ENCODE results near the gene CHMP2A.

The CHMP2A gene

DNA sequence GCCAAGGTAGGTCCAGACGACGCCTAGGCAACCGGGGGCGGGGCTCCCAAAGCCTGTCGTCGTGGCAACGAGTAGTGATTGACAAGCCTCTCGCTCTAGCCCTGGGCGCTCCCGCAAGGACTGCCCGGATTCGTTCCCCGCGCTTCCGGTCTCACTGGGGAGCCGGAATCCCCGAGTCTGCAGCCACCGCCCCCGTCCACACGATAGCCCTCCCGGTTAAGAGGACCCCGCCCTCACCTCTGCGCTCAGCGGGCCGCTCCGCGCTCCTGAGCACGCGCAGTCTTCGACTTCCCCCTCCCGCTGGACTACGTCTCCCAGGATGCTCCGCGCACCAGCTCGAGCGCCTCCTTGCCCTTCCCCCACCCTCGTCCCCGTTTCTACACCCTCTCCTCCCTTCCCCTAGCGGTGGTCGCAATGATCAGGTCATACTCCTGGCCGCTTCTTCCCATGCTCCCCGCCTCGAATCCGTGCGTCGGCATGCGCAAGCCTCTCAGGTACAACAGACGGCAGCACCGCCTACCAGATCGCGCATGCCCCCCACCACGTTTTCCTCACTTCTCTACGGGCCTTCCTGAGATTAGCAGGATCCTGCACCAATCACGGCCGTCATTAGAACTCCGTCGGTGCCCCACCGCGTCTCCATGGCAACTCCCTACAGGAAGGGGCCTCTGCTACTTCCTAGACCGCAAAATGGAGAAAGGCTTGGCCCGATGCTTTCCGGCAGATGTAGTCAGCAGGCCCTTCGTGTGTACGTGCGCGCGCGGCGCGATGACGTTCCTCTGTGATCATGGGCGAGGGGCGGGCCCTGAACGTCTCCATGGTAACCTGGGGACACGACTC, 18.1 kb upstream of the CHMP2A start, which contains the start of gene MZF1 (continued):
- TF ChIP-seq, protein P1, sequence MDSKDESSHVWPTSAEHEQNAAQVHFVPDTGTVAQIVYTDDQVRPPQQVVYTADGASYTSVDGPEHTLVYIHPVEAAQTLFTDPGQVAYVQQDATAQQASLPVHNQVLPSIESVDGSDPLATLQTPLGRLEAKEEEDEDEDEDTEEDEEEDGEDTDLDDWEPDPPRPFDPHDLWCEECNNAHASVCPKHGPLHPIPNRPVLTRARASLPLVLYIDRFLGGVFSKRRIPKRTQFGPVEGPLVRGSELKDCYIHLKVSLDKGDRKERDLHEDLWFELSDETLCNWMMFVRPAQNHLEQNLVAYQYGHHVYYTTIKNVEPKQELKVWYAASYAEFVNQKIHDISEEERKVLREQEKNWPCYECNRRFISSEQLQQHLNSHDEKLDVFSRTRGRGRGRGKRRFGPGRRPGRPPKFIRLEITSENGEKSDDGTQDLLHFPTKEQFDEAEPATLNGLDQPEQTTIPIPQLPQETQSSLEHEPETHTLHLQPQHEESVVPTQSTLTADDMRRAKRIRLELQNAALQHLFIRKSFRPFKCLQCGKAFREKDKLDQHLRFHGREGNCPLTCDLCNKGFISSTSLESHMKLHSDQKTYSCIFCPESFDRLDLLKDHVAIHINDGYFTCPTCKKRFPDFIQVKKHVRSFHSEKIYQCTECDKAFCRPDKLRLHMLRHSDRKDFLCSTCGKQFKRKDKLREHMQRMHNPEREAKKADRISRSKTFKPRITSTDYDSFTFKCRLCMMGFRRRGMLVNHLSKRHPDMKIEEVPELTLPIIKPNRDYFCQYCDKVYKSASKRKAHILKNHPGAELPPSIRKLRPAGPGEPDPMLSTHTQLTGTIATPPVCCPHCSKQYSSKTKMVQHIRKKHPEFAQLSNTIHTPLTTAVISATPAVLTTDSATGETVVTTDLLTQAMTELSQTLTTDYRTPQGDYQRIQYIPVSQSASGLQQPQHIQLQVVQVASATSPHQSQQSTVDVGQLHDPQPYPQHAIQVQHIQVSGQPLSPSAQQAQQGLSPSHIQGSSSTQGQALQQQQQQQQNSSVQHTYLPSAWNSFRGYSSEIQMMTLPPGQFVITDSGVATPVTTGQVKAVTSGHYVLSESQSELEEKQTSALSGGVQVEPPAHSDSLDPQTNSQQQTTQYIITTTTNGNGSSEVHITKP (tag by site-specific recombination; IDR thresholded peaks at IDR 0.05) = no peak; the same call in 1 of the 2 replicates
- TF ChIP-seq, protein P2, sequence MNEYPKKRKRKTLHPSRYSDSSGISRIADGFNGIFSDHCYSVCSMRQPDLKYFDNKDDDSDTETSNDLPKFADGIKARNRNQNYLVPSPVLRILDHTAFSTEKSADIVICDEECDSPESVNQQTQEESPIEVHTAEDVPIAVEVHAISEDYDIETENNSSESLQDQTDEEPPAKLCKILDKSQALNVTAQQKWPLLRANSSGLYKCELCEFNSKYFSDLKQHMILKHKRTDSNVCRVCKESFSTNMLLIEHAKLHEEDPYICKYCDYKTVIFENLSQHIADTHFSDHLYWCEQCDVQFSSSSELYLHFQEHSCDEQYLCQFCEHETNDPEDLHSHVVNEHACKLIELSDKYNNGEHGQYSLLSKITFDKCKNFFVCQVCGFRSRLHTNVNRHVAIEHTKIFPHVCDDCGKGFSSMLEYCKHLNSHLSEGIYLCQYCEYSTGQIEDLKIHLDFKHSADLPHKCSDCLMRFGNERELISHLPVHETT (tag by site-specific recombination; IDR thresholded peaks at IDR 0.05) = peak; percentile 85
- TF ChIP-seq ZNF404 (tag by site-specific recombination; IDR thresholded peaks at IDR 0.05) (no peak), GFI1B (tag by site-specific recombination; IDR thresholded peaks at IDR 0.05) (no peak; the same call in 1 of the 2 replicates), OVOL3 (tag by site-specific recombination; IDR thresholded peaks at IDR 0.05) (0 out of 2 replicates have a peak, but pooled peaks have one; percentile 59), ZNF16 (tag by site-specific recombination; IDR thresholded peaks at IDR 0.05; ENCODE audit: low read depth) (no peak), BCL11B (tag by site-specific recombination; IDR thresholded peaks at IDR 0.05; ENCODE audit: low read depth) (no peak), ZNF324 (tag by site-specific recombination; IDR thresholded peaks at IDR 0.05) (peak; percentile 95), ZNF510 (tag by site-specific recombination; IDR thresholded peaks at IDR 0.05; ENCODE audit: insufficient replicate concordance) (no peak), ZNF664 (tag by site-specific recombination; IDR thresholded peaks at IDR 0.05) (no peak), ZNF626 (tag by site-specific recombination; IDR thresholded peaks at IDR 0.05) (no peak), KLF8 (tag by site-specific recombination; IDR thresholded peaks at IDR 0.05) (peak; percentile 93), ZFP3 (tag by site-specific recombination; IDR thresholded peaks at IDR 0.05; ENCODE audit: low read depth) (no peak), ZNF146 (tag by site-specific recombination; IDR thresholded peaks at IDR 0.05) (no peak)
- TF ChIP-seq, protein P3, sequence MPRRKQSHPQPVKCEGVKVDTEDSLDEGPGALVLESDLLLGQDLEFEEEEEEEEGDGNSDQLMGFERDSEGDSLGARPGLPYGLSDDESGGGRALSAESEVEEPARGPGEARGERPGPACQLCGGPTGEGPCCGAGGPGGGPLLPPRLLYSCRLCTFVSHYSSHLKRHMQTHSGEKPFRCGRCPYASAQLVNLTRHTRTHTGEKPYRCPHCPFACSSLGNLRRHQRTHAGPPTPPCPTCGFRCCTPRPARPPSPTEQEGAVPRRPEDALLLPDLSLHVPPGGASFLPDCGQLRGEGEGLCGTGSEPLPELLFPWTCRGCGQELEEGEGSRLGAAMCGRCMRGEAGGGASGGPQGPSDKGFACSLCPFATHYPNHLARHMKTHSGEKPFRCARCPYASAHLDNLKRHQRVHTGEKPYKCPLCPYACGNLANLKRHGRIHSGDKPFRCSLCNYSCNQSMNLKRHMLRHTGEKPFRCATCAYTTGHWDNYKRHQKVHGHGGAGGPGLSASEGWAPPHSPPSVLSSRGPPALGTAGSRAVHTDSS (tag by site-specific recombination; IDR thresholded peaks at IDR 0.05) = no peak
- TF ChIP-seq, protein P4, sequence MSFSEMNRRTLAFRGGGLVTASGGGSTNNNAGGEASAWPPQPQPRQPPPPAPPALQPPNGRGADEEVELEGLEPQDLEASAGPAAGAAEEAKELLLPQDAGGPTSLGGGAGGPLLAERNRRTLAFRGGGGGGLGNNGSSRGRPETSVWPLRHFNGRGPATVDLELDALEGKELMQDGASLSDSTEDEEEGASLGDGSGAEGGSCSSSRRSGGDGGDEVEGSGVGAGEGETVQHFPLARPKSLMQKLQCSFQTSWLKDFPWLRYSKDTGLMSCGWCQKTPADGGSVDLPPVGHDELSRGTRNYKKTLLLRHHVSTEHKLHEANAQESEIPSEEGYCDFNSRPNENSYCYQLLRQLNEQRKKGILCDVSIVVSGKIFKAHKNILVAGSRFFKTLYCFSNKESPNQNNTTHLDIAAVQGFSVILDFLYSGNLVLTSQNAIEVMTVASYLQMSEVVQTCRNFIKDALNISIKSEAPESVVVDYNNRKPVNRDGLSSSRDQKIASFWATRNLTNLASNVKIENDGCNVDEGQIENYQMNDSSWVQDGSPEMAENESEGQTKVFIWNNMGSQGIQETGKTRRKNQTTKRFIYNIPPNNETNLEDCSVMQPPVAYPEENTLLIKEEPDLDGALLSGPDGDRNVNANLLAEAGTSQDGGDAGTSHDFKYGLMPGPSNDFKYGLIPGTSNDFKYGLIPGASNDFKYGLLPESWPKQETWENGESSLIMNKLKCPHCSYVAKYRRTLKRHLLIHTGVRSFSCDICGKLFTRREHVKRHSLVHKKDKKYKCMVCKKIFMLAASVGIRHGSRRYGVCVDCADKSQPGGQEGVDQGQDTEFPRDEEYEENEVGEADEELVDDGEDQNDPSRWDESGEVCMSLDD (tag by site-specific recombination; IDR thresholded peaks at IDR 0.05) = peak; percentile 84
- TF ChIP-seq, protein P5, sequence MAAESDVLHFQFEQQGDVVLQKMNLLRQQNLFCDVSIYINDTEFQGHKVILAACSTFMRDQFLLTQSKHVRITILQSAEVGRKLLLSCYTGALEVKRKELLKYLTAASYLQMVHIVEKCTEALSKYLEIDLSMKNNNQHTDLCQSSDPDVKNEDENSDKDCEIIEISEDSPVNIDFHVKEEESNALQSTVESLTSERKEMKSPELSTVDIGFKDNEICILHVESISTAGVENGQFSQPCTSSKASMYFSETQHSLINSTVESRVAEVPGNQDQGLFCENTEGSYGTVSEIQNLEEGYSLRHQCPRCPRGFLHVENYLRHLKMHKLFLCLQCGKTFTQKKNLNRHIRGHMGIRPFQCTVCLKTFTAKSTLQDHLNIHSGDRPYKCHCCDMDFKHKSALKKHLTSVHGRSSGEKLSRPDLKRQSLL (tag by site-specific recombination; IDR thresholded peaks at IDR 0.05) = peak; percentile 96
- TF ChIP-seq, protein P6, sequence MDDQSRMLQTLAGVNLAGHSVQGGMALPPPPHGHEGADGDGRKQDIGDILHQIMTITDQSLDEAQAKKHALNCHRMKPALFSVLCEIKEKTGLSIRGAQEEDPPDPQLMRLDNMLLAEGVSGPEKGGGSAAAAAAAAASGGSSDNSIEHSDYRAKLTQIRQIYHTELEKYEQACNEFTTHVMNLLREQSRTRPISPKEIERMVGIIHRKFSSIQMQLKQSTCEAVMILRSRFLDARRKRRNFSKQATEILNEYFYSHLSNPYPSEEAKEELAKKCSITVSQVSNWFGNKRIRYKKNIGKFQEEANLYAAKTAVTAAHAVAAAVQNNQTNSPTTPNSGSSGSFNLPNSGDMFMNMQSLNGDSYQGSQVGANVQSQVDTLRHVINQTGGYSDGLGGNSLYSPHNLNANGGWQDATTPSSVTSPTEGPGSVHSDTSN (CRISPR knock-in tag; IDR thresholded peaks at IDR 0.05) = peak; percentile 93
- TF ChIP-seq, protein P7, sequence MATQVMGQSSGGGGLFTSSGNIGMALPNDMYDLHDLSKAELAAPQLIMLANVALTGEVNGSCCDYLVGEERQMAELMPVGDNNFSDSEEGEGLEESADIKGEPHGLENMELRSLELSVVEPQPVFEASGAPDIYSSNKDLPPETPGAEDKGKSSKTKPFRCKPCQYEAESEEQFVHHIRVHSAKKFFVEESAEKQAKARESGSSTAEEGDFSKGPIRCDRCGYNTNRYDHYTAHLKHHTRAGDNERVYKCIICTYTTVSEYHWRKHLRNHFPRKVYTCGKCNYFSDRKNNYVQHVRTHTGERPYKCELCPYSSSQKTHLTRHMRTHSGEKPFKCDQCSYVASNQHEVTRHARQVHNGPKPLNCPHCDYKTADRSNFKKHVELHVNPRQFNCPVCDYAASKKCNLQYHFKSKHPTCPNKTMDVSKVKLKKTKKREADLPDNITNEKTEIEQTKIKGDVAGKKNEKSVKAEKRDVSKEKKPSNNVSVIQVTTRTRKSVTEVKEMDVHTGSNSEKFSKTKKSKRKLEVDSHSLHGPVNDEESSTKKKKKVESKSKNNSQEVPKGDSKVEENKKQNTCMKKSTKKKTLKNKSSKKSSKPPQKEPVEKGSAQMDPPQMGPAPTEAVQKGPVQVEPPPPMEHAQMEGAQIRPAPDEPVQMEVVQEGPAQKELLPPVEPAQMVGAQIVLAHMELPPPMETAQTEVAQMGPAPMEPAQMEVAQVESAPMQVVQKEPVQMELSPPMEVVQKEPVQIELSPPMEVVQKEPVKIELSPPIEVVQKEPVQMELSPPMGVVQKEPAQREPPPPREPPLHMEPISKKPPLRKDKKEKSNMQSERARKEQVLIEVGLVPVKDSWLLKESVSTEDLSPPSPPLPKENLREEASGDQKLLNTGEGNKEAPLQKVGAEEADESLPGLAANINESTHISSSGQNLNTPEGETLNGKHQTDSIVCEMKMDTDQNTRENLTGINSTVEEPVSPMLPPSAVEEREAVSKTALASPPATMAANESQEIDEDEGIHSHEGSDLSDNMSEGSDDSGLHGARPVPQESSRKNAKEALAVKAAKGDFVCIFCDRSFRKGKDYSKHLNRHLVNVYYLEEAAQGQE (tag by site-specific recombination; IDR thresholded peaks at IDR 0.05) = 0 out of 2 replicates have a peak, but pooled peaks have one; percentile 41
- TF ChIP-seq, protein P8, sequence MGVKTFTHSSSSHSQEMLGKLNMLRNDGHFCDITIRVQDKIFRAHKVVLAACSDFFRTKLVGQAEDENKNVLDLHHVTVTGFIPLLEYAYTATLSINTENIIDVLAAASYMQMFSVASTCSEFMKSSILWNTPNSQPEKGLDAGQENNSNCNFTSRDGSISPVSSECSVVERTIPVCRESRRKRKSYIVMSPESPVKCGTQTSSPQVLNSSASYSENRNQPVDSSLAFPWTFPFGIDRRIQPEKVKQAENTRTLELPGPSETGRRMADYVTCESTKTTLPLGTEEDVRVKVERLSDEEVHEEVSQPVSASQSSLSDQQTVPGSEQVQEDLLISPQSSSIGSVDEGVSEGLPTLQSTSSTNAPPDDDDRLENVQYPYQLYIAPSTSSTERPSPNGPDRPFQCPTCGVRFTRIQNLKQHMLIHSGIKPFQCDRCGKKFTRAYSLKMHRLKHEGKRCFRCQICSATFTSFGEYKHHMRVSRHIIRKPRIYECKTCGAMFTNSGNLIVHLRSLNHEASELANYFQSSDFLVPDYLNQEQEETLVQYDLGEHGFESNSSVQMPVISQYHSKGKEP (tag by site-specific recombination; IDR thresholded peaks at IDR 0.05) = no peak
